Right renal pelvis (tissue), 4 donors: Measurements from ENCODE around the gene COL4A1. TPM values are rescaled to one million over a fixed set of nuclear protein-coding genes. Genes with fewer than 3 reads are reported as not detected.

Experiments
- DNase-seq, 4 donors: peaks; one replicate each; pipeline ENCODE4 v3.0.0-alpha.2; 2013; ENCODE audit warnings: low read depth in 4 of 4, low spot score in 3 of 4, missing footprints in 1 of 4
- polyA plus RNA-seq, 4 donors: library from polyadenylated mRNA; unstranded; fragments of 120-200 nt; gene quantifications; one replicate each; pipeline ENCODE4 v1.2.1, GENCODE V29; 2013; ENCODE audit not compliant: insufficient read length in 4 of 4

COL4A1 gene
- polyA plus RNA-seq, 4 donors: 619 to 679 (median 666) TPM

DNA sequence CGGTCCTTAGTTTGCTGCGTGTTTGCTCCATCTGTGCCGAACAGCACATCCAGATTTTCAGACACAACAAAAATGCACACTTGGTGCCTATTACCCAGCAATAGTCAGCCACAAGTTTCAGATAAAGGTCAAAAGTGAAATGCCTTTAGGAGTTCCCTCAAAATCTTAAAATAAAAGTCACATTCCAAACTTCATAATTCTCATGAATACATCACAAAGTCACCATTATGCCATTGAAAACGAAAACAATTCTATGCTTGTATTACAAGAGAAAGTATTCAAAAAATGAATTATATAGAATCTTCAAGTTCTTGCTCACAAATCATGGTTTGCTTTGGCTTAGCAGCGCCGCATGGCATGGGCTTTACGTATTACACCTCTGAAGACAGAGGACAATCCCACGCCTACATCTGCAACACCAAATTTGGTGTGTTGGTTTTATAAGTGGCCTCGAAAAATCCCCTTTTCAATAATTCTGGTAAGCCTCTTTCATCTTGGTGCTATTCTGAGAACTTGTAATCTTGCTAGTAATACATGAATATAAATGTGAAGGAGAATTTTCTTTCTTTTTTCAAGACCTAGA, 26.6 kb downstream of the COL4A1 start:
- no peak for DNase-seq

- no peak for DNase-seq
Measured at GRCh38 chr13:110279684-110280083, 27.3 kb downstream of the COL4A1 start.

- no peak for DNase-seq
Measured at GRCh38 chr13:110278859-110279258, 28.1 kb downstream of the COL4A1 start.

- DNase-seq: no peak
Measured at GRCh38 chr13:110277357-110277975, 29.5 kb downstream of the COL4A1 start.

DNA sequence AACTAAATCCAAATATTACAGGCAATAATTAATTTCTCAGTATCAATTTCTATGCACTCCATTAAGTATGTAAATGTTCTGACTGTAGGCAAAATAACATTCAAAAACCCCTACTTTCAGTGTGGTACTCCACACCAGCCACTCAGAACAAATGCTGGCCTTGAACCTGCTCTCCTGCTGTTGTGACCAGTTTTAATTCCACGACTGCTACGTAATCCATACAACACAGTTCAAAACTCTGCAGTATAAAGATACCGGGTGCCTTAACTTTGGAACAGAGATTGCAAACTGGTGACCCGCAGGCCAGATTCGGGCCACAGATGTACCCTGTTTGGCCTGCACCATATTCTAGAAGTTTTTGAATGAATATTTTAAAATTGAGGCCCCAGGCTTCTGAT, 30.4 kb downstream of the COL4A1 start:
- no peak for DNase-seq

- no peak for DNase-seq
Measured at GRCh38 chr13:110275931-110276552, 30.9 kb downstream of the COL4A1 start.

DNA sequence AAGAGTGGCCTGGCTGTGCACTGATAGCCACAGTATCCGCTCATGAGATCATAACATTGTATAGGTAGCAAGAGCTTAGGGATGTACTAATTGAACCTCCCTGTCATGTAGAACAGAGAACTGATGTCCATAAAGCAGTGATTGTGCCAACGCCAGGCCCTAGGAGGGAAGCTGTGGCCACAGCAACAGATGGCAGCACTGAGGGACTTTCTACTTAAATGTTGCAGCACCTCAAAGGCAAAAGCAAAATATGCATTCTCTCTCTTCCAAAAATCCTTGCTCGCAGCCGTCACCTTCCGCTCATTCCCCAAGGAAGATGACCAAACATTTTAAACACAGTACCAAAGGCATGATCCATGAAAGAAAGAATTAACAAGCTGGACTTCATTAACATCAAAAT, 32.3 kb downstream of the COL4A1 start:
- DNase-seq: no peak

GRCh38 chr13:110273254-110273653, 33.7 kb downstream of the COL4A1 start:
- no peak for DNase-seq

GRCh38 chr13:110272651-110273050, 34.3 kb downstream of the COL4A1 start:
- no peak for DNase-seq

DNA sequence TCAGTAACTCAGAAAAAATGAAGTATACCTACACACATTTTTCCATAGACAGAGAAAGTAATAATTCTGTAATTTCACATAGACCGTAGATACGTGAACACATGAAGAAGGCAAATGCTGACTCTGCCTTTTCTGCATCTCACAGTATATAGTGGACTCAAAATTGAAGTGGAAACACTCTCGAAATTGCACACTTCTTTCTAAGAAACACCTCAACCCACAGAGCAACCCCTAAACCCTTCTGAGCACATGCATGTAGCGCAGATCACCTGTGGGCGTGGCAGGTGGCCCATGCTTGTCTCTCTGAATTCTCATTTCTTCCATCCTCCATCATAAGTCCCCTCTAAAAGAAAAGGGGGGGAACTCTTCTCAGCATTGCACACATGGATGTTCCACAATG, 34.7 kb downstream of the COL4A1 start:
- no peak for DNase-seq

GRCh38 chr13:110271313-110271712, 35.6 kb downstream of the COL4A1 start:
- no peak for DNase-seq

DNA sequence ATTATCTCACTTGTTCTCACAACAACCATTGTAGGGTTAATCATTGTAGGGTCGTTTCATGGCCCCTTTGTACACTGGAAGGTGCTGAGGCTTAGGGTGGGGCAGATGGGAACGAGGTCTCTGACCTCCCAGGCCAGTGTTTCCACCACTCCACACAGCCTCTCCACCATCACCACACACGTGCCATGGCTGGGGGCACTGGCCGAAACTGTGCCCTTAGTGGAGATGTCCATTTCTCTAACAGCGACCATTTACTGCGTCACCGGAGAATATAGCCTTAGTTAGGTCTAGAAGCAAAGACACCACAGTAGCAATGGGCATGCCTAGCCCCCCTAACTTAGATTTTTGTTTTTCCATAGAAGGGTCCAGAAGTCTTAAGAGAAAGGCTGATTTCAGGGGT, 36.5 kb downstream of the COL4A1 start:
- DNase-seq: no peak

DNA sequence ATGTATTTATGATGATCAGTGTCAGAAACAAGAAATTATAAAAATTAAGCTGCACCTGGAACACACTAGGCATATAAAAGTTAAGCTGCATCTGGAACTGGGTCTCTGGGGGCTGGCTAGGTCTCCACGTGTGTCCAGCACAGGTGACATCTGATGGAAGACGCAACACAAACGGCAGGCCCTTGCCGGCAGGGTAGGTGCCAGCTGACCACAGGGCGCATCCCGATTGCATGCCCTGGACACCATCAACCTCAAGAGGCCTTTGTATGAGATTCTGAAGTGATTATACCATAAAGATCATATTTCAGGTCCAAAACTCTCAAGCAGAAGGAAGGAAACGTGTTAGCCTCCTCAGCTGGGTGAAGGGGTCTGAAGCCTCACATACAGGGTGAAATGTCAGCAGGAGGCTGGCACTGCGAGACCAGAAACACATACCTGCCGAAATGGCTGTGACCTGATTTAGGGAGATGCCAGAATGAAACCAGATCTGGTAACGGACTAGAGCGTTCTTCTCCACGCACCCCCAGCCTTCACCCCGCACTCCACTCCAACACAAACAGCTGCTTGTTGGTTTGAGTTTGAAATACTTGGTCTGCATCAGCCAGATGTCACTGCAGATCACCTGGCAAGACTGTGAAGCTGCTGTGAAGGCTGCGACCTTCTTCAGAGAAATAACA, 37.3 kb downstream of the COL4A1 start:
- no peak for DNase-seq

GRCh38 chr13:110268576-110269185, 38.3 kb downstream of the COL4A1 start:
- no peak for DNase-seq

- no peak for DNase-seq
Measured at GRCh38 chr13:110268061-110268460, 38.9 kb downstream of the COL4A1 start.

- no peak for DNase-seq
Measured at GRCh38 chr13:110266983-110267382, 40.0 kb downstream of the COL4A1 start.

- no peak for DNase-seq
Measured at GRCh38 chr13:110266431-110266809, 40.5 kb downstream of the COL4A1 start.

- DNase-seq: no peak
Measured at GRCh38 chr13:110265682-110266430, 41.1 kb downstream of the COL4A1 start.

- no peak for DNase-seq
Measured at GRCh38 chr13:110265341-110265681, 41.6 kb downstream of the COL4A1 start.

GRCh38 chr13:110264685-110265275, 42.2 kb downstream of the COL4A1 start:
- no peak for DNase-seq
